SK-N-SH (cell line): ENCODE results near the gene ODAD2.

Source experiments
- ELF1 ChIP-seq: IDR thresholded peaks from 2 replicates; pipeline ENCODE4 v1.4.0; 2012
- JUND ChIP-seq: IDR thresholded peaks from 2 replicates; pipeline ENCODE4 v1.4.0; 2012
- MAX ChIP-seq: IDR thresholded peaks from 2 replicates; pipeline ENCODE4 v1.4.0; 2012; ENCODE audit warnings: low read depth
- MXI1 ChIP-seq: IDR thresholded peaks from 2 replicates; pipeline ENCODE4 v1.6.1; 2012; ENCODE audit warnings: mild to moderate bottlenecking, low read depth, low read length, improper control_type of control experiment
- PBX3 ChIP-seq: IDR thresholded peaks from 2 replicates; pipeline ENCODE4; 2012
- POLR2AphosphoS5 ChIP-seq: IDR thresholded peaks from 2 replicates; pipeline ENCODE4 v1.6.1; 2012; ENCODE audit warnings: low read depth, low read length
- TAF1 ChIP-seq: IDR thresholded peaks from 2 replicates; pipeline ENCODE4 v1.6.1; 2012; ENCODE audit warnings: low read depth, mild to moderate bottlenecking, low read length, moderate library complexity, borderline replicate concordance
- USF1 ChIP-seq: IDR thresholded peaks from 2 replicates; pipeline ENCODE4 v1.4.0; 2012; ENCODE audit warnings: low read depth, borderline replicate concordance
- YY1 ChIP-seq: IDR thresholded peaks from 2 replicates; pipeline ENCODE4 v1.4.0; 2012; ENCODE audit warnings: low read depth, mild to moderate bottlenecking
- TF ChIP-seq, protein P1 (sequence below): fragments of 200-600 bp; sonication (generic); IDR thresholded peaks from 2 replicates; pipeline ENCODE4 v1.6.1; 2017; ENCODE audit warnings: antibody characterized with exemption, mild to moderate bottlenecking, moderate library complexity
- TF ChIP-seq, protein P2 (sequence below): fragments of 150-350 bp; IDR thresholded peaks from 2 replicates; pipeline ENCODE4 v1.6.1; 2016; ENCODE audit warnings: mild to moderate bottlenecking, low read depth, low read length
- TF ChIP-seq, protein P3 (sequence below): fragments of 150-350 bp; IDR thresholded peaks from 2 replicates; pipeline ENCODE4 v1.6.1; 2017; ENCODE audit warnings: antibody characterized with exemption, low read length, low read depth, borderline replicate concordance

DNA sequence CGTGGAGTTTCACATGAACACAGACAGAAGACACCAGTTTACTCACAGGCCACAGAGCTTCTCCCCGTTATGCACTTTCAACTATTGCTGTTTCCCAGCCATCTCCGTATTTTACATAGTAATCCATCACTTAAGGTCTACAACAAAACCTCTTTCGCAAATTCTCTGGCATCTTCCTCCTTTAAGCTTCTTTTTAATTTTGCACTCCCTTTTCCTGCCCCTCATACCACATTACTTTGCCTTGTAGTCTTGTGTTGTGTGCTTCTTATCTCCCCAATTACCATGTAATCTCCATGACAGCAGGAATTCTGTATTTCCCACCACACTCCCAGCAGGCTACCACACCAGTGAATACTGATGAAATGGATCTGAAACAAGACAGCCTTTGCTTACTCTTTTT is 87.3 kb downstream of the ODAD2 start:
- TF ChIP-seq, protein P1, sequence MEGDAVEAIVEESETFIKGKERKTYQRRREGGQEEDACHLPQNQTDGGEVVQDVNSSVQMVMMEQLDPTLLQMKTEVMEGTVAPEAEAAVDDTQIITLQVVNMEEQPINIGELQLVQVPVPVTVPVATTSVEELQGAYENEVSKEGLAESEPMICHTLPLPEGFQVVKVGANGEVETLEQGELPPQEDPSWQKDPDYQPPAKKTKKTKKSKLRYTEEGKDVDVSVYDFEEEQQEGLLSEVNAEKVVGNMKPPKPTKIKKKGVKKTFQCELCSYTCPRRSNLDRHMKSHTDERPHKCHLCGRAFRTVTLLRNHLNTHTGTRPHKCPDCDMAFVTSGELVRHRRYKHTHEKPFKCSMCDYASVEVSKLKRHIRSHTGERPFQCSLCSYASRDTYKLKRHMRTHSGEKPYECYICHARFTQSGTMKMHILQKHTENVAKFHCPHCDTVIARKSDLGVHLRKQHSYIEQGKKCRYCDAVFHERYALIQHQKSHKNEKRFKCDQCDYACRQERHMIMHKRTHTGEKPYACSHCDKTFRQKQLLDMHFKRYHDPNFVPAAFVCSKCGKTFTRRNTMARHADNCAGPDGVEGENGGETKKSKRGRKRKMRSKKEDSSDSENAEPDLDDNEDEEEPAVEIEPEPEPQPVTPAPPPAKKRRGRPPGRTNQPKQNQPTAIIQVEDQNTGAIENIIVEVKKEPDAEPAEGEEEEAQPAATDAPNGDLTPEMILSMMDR: no peak
- no peak for TF ChIP-seq MAX
- no peak for TF ChIP-seq ELF1
- no peak for TF ChIP-seq POLR2AphosphoS5
- TF ChIP-seq, protein P2, sequence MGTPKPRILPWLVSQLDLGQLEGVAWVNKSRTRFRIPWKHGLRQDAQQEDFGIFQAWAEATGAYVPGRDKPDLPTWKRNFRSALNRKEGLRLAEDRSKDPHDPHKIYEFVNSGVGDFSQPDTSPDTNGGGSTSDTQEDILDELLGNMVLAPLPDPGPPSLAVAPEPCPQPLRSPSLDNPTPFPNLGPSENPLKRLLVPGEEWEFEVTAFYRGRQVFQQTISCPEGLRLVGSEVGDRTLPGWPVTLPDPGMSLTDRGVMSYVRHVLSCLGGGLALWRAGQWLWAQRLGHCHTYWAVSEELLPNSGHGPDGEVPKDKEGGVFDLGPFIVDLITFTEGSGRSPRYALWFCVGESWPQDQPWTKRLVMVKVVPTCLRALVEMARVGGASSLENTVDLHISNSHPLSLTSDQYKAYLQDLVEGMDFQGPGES: no peak
- no peak for TF ChIP-seq YY1
- no peak for TF ChIP-seq PBX3
- TF ChIP-seq, protein P3, sequence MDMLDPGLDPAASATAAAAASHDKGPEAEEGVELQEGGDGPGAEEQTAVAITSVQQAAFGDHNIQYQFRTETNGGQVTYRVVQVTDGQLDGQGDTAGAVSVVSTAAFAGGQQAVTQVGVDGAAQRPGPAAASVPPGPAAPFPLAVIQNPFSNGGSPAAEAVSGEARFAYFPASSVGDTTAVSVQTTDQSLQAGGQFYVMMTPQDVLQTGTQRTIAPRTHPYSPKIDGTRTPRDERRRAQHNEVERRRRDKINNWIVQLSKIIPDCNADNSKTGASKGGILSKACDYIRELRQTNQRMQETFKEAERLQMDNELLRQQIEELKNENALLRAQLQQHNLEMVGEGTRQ: no peak
- no peak for TF ChIP-seq JUND
- no peak for TF ChIP-seq MXI1
- TF ChIP-seq USF1: no peak
- no peak for TF ChIP-seq TAF1
